ENCODE measurements around the gene ACTN4. TPM values are rescaled to one million over a fixed set of nuclear protein-coding genes. Genes with fewer than 3 reads are reported as not detected.

The ACTN4 gene
- total RNA-seq, 1 experiment from 2014 or later: 1,462 TPM

GRCh38 chr19:38692458-38693379, 45.3 kb downstream of the ACTN4 start:
- BruUV-seq (replicated peaks): TSS peak; percentile 88
- Mint-ChIP-seq H3K9me3 (ENCODE audit: low read depth, unreplicated experiment) (no peaks in the 10 kb centered on the region), H3K27ac (ENCODE audit: unreplicated experiment) (peak overlapping the region; percentile 100), H3K27me3 (ENCODE audit: unreplicated experiment) (no peaks in the 10 kb centered on the region), H3K36me3 (ENCODE audit: insufficient read depth, unreplicated experiment) (peaks cover 100% of the 10 kb centered on the region), H3K4me1 (ENCODE audit: low read depth, unreplicated experiment) (peaks cover 95% of the 10 kb centered on the region), H3K4me3 (ENCODE audit: low read depth, unreplicated experiment) (peak overlapping the region; percentile 69)
- no peak for TF ChIP-seq CTCF (IDR thresholded peaks at IDR 0.05; ENCODE audit: unreplicated experiment)
- peak; percentile 39 for DNase-seq
- CTCF ChIA-PET: interaction anchor here (0.9 to 4.5 kb wide), 12 partner anchors 9 to 43 kb away, joined by 3 to 19 read pairs (median 4); no protein-coding TSS in a partner anchor
- intact Hi-C loops (cut with micrococcal nuclease; ENCODE audit: unreplicated experiment): loop anchor here (1.0 to 2.0 kb wide), 3 partner anchors 9 to 34 kb away; no protein-coding TSS in a partner anchor

- Mint-ChIP-seq H3K4me3 (ENCODE audit: low read depth, unreplicated experiment) (peak overlapping the region; percentile 69), H3K9me3 (ENCODE audit: low read depth, unreplicated experiment) (no peaks in the 10 kb centered on the region), H3K4me1 (ENCODE audit: low read depth, unreplicated experiment) (peaks cover 98% of the 10 kb centered on the region), H3K36me3 (ENCODE audit: insufficient read depth, unreplicated experiment) (peaks cover 100% of the 10 kb centered on the region), H3K27ac (ENCODE audit: unreplicated experiment) (peak overlapping the region; percentile 100), H3K27me3 (ENCODE audit: unreplicated experiment) (no peaks in the 10 kb centered on the region)
- no peak for TF ChIP-seq CTCF (IDR thresholded peaks at IDR 0.05; ENCODE audit: unreplicated experiment)
- peak; percentile 97 for DNase-seq
- CTCF ChIA-PET: interaction anchor here (0.9 to 4.5 kb wide), 11 partner anchors 10 to 44 kb away, joined by 3 to 19 read pairs (median 5); no protein-coding TSS in a partner anchor
- intact Hi-C loops (cut with micrococcal nuclease; ENCODE audit: unreplicated experiment): loop anchor here (1.0 to 2.0 kb wide), 3 partner anchors 10 to 35 kb away; no protein-coding TSS in a partner anchor
- no TSS peak for BruUV-seq (replicated peaks)
These were observed 46.2 kb downstream of the ACTN4 start for GRCh38 chr19:38693380-38694223.

- peaks cover 100% of the 10 kb centered on the region for H3K36me3 Mint-ChIP-seq (ENCODE audit: insufficient read depth, unreplicated experiment)
- no peaks in the 10 kb centered on the region for H3K27me3 Mint-ChIP-seq (ENCODE audit: unreplicated experiment)
- no peak for DNase-seq
- peaks cover 96% of the 10 kb centered on the region for H3K4me1 Mint-ChIP-seq (ENCODE audit: low read depth, unreplicated experiment)
- intact Hi-C loops (cut with micrococcal nuclease; ENCODE audit: unreplicated experiment): no loop called here
- TF ChIP-seq CTCF (IDR thresholded peaks at IDR 0.05; ENCODE audit: unreplicated experiment): no peak
- CTCF ChIA-PET: interaction anchor here (0.5 to 4.5 kb wide), 2 partner anchors 36 to 61 kb away, joined by 3 to 19 read pairs; no protein-coding TSS in a partner anchor
- peak overlapping the region; percentile 100 for H3K27ac Mint-ChIP-seq (ENCODE audit: unreplicated experiment)
- H3K4me3 Mint-ChIP-seq (ENCODE audit: low read depth, unreplicated experiment): peak overlapping the region; percentile 51
- no peaks in the 10 kb centered on the region for H3K9me3 Mint-ChIP-seq (ENCODE audit: low read depth, unreplicated experiment)
- no TSS peak for BruUV-seq (replicated peaks)
These were observed 47.9 kb downstream of the ACTN4 start for GRCh38 chr19:38695317-38695683.

All from Calu3 (cell line).